ENCODE measurements around the gene SLC32A1.
A peak's percentile ranks its signal among the peaks of the same experiment; 100 is the strongest.

The SLC32A1 gene

GRCh38 chr20:38724626-38725147, 401 bp downstream of the SLC32A1 start:
- no peak overlapping the region for H3K4me3 ChIP-seq (ENCODE audit: insufficient read depth in 1 of 2, low read depth in 1 of 2, low read length in 2 of 2)
- no peak overlapping the region for H3K18ac ChIP-seq (ENCODE audit: low read depth in 1 of 2, low read length in 2 of 2)
- H2BK12ac ChIP-seq (ENCODE audit: low read length in 2 of 2) = no peak overlapping the region
- no peaks in the 10 kb centered on the region for H3K79me1 ChIP-seq (replicated peaks; ENCODE audit: low read length, poor library complexity, severe bottlenecking)
- H3K27me3 ChIP-seq (ENCODE audit: control insufficient read depth in 1 of 2, insufficient read depth in 1 of 2, low read length in 2 of 2) = peaks cover 97 to 99% of the 10 kb centered on the region in 2 experiments
- no peak overlapping the region for H2BK120ac ChIP-seq (ENCODE audit: low read depth, low read length)
- H3K9ac ChIP-seq (ENCODE audit: low read length) = no peak overlapping the region
- H3K4me1 ChIP-seq (ENCODE audit: control insufficient read depth, insufficient read depth, low read depth, low read length) = peaks cover 27% of the 10 kb centered on the region
- no peak overlapping the region for H2BK5ac ChIP-seq (ENCODE audit: low read depth, low read length, poor library complexity, severe bottlenecking)
- H3K9me3 ChIP-seq (ENCODE audit: control insufficient read depth, low read length) = peaks cover 4% of the 10 kb centered on the region
- 2% methylated on average over 39 of the region's 46 CpGs for WGBS
- H2AK5ac ChIP-seq (ENCODE audit: low read length, severe bottlenecking) = no peak overlapping the region
- H4K8ac ChIP-seq (ENCODE audit: low read length) = no peak overlapping the region
- DNase-seq = no peak
- H2AFZ ChIP-seq (ENCODE audit: low read depth, low read length) = no peak overlapping the region
- H3K36me3 ChIP-seq (ENCODE audit: control insufficient read depth in 1 of 2, insufficient read depth in 2 of 2, low read depth in 1 of 2, low read length in 2 of 2) = no peaks in the 10 kb centered on the region
- H3K27ac ChIP-seq (ENCODE audit: low read length, poor library complexity, severe bottlenecking) = no peak overlapping the region
- no peak overlapping the region for H3K4me2 ChIP-seq (ENCODE audit: low read length, poor library complexity, severe bottlenecking)
- H4K91ac ChIP-seq (ENCODE audit: low read length) = no peak overlapping the region
- H2BK15ac ChIP-seq (ENCODE audit: low read depth, poor library complexity, severe bottlenecking) = no peak overlapping the region
- H3K23ac ChIP-seq (ENCODE audit: low read length in 2 of 2) = no peak overlapping the region
- no peak overlapping the region for H3K14ac ChIP-seq (ENCODE audit: low read length in 2 of 2)
- H3K4ac ChIP-seq (ENCODE audit: low read depth in 1 of 2, low read length in 2 of 2) = no peak overlapping the region

GRCh38 chr20:38725148-38725901, 1.0 kb downstream of the SLC32A1 start:
- no peak overlapping the region for H3K18ac ChIP-seq (ENCODE audit: low read depth in 1 of 2, low read length in 2 of 2)
- no peak overlapping the region for H2BK5ac ChIP-seq (ENCODE audit: low read depth, low read length, poor library complexity, severe bottlenecking)
- 9% methylated on average over 29 of the region's 35 CpGs for WGBS
- no peak overlapping the region for H2AFZ ChIP-seq (ENCODE audit: low read depth, low read length)
- peaks cover 6% of the 10 kb centered on the region for H3K9me3 ChIP-seq (ENCODE audit: control insufficient read depth, low read length)
- no peak overlapping the region for H2AK5ac ChIP-seq (ENCODE audit: low read length, severe bottlenecking)
- no peak overlapping the region for H3K9ac ChIP-seq (ENCODE audit: low read length)
- no peak overlapping the region for H4K91ac ChIP-seq (ENCODE audit: low read length)
- H3K23ac ChIP-seq (ENCODE audit: low read length in 2 of 2) = no peak overlapping the region
- H3K4me2 ChIP-seq (ENCODE audit: low read length, poor library complexity, severe bottlenecking) = no peak overlapping the region
- no peak overlapping the region for H3K4ac ChIP-seq (ENCODE audit: low read depth in 1 of 2, low read length in 2 of 2)
- H4K8ac ChIP-seq (ENCODE audit: low read length) = no peak overlapping the region
- H3K79me1 ChIP-seq (replicated peaks; ENCODE audit: low read length, poor library complexity, severe bottlenecking) = no peaks in the 10 kb centered on the region
- peaks cover 97 to 99% of the 10 kb centered on the region in 2 experiments for H3K27me3 ChIP-seq (ENCODE audit: control insufficient read depth in 1 of 2, insufficient read depth in 1 of 2, low read length in 2 of 2)
- peaks cover 27% of the 10 kb centered on the region for H3K4me1 ChIP-seq (ENCODE audit: control insufficient read depth, insufficient read depth, low read depth, low read length)
- no peak overlapping the region for H2BK15ac ChIP-seq (ENCODE audit: low read depth, poor library complexity, severe bottlenecking)
- DNase-seq = no peak
- no peak overlapping the region for H3K4me3 ChIP-seq (ENCODE audit: insufficient read depth in 1 of 2, low read depth in 1 of 2, low read length in 2 of 2)
- H3K27ac ChIP-seq (ENCODE audit: low read length, poor library complexity, severe bottlenecking) = no peak overlapping the region
- H3K36me3 ChIP-seq (ENCODE audit: control insufficient read depth in 1 of 2, insufficient read depth in 2 of 2, low read depth in 1 of 2, low read length in 2 of 2) = no peaks in the 10 kb centered on the region
- no peak overlapping the region for H2BK120ac ChIP-seq (ENCODE audit: low read depth, low read length)
- no peak overlapping the region for H2BK12ac ChIP-seq (ENCODE audit: low read length in 2 of 2)
- H3K14ac ChIP-seq (ENCODE audit: low read length in 2 of 2) = no peak overlapping the region

GRCh38 chr20:38725931-38726803, 1.9 kb downstream of the SLC32A1 start:
- Histone ChIP-seq H2BK12ac (ENCODE audit: low read length in 2 of 2) (no peak overlapping the region), H2BK15ac (ENCODE audit: low read depth, poor library complexity, severe bottlenecking) (no peak overlapping the region), H2AFZ (ENCODE audit: low read depth, low read length) (no peak overlapping the region), H3K18ac (ENCODE audit: low read depth in 1 of 2, low read length in 2 of 2) (no peak overlapping the region), H2BK120ac (ENCODE audit: low read depth, low read length) (no peak overlapping the region), H3K27me3 (ENCODE audit: control insufficient read depth in 1 of 2, insufficient read depth in 1 of 2, low read length in 2 of 2) (peaks cover 97 to 99% of the 10 kb centered on the region in 2 experiments), H3K14ac (ENCODE audit: low read length in 2 of 2) (no peak overlapping the region), H4K91ac (ENCODE audit: low read length) (no peak overlapping the region), H3K4me1 (ENCODE audit: control insufficient read depth, insufficient read depth, low read depth, low read length) (peaks cover 29% of the 10 kb centered on the region), H3K9me3 (ENCODE audit: control insufficient read depth, low read length) (peaks cover 6% of the 10 kb centered on the region), H2BK5ac (ENCODE audit: low read depth, low read length, poor library complexity, severe bottlenecking) (no peak overlapping the region), H3K4me2 (ENCODE audit: low read length, poor library complexity, severe bottlenecking) (no peak overlapping the region), H3K23ac (ENCODE audit: low read length in 2 of 2) (no peak overlapping the region), H4K8ac (ENCODE audit: low read length) (no peak overlapping the region), H3K4ac (ENCODE audit: low read depth in 1 of 2, low read length in 2 of 2) (no peak overlapping the region), H2AK5ac (ENCODE audit: low read length, severe bottlenecking) (no peak overlapping the region), H3K9ac (ENCODE audit: low read length) (no peak overlapping the region), H3K27ac (ENCODE audit: low read length, poor library complexity, severe bottlenecking) (no peak overlapping the region), H3K79me1 (replicated peaks; ENCODE audit: low read length, poor library complexity, severe bottlenecking) (no peaks in the 10 kb centered on the region), H3K36me3 (ENCODE audit: control insufficient read depth in 1 of 2, insufficient read depth in 2 of 2, low read depth in 1 of 2, low read length in 2 of 2) (no peaks in the 10 kb centered on the region), H3K4me3 (ENCODE audit: insufficient read depth in 1 of 2, low read depth in 1 of 2, low read length in 2 of 2) (no peak overlapping the region)
- DNase-seq = peak; percentile 33
- 6% methylated on average over 53 of the region's 53 CpGs for WGBS
